ES-I3 (cell line): Measurements from ENCODE around the gene STIM2.
"Not testable (repeated sequence)": the region's sequence is repeated elsewhere in the genome, so short reads cannot be mapped to it uniquely, and the experiment has no call there.

Experiments used
- H3K36me3 ChIP-seq: 2 replicates; pipeline ENCODE4 v1.6.1; 2013; ENCODE audit warnings: mild to moderate bottlenecking, low read length, control low read depth, moderate library complexity; ENCODE audit not compliant: insufficient read depth
- H3K4me1 ChIP-seq: 2 replicates; pipeline ENCODE4 v1.6.1; 2013; ENCODE audit warnings: mild to moderate bottlenecking, control low read depth, low read length; ENCODE audit not compliant: insufficient read depth
- H3K9ac ChIP-seq: 2 replicates; pipeline ENCODE4 v1.6.1; 2013; ENCODE audit warnings: low read depth, mild to moderate bottlenecking, low read length, moderate library complexity
- H3K9me3 ChIP-seq: 2 replicates; pipeline ENCODE4 v1.6.1; 2013; ENCODE audit warnings: mild to moderate bottlenecking, low read length, moderate library complexity; ENCODE audit not compliant: control insufficient read depth, insufficient read depth

STIM2 gene

DNA sequence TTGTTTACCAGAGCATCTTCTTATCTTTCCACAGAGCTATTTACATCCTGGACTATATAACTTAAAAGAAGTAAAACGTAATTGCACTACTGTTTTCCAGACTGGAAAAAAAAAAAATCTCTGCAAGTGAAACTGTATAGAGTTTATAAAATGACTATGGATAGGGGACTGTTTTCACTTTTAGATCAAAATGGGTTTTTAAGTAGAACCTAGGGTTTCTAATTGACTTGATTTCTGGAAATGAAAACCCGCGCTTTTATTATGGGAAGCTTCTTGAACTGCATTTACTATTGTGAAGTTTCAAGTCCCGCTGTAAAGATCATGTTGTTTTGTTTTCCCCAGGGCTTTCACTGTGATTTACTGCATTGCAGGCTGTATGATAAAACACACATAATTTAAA is 162.7 kb downstream of the STIM2 start:
- H3K9me3 ChIP-seq = no peaks in the 10 kb centered on the region
- H3K36me3 ChIP-seq = no peaks in the 10 kb centered on the region
- H3K4me1 ChIP-seq = no peaks in the 10 kb centered on the region
- H3K9ac ChIP-seq = no peak overlapping the region

DNA sequence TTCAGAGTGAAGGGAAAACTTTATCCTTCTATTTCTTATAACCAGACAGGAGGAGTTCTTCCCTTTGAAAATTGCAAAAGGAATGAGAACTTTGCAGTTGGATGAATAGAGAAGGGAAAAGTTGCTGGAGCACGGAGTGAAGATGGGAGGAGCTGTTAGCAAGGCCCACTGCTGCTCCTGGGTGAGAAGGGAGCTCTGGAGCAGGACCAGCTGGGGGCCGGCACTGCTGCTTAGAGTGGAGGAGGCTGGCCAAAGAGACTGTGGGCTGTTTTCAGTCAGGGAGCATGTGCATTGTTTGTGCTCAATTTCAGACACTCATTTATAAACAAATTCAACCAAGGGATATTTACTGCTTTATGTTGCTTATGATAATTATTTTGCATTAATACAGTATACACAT is 164.2 kb downstream of the STIM2 start:
- no peaks in the 10 kb centered on the region for H3K36me3 ChIP-seq
- no peaks in the 10 kb centered on the region for H3K4me1 ChIP-seq
- no peaks in the 10 kb centered on the region for H3K9me3 ChIP-seq
- no peak overlapping the region for H3K9ac ChIP-seq

DNA sequence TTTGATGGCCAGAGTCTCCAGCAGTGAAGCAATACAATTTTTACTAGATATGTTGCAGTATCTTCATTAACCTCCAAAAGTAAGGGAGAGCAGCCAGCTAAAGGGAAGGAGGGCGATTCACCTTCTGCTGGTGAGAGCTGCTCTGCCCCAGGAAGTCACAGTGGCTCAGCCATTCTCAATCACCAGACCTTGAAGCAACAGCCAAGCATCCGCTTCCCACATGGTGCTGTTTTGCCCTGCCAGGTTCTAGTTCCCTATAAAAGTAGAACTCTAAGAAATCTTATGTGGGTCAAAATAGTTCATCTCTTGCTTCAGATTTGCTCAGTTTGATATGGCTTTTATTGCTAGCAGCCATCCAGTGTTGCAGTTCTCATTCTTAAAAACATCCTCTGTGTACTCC is 166.8 kb downstream of the STIM2 start:
- Histone ChIP-seq H3K36me3 (no peaks in the 10 kb centered on the region), H3K4me1 (no peaks in the 10 kb centered on the region), H3K9me3 (no peaks in the 10 kb centered on the region), H3K9ac (no peak overlapping the region)

DNA sequence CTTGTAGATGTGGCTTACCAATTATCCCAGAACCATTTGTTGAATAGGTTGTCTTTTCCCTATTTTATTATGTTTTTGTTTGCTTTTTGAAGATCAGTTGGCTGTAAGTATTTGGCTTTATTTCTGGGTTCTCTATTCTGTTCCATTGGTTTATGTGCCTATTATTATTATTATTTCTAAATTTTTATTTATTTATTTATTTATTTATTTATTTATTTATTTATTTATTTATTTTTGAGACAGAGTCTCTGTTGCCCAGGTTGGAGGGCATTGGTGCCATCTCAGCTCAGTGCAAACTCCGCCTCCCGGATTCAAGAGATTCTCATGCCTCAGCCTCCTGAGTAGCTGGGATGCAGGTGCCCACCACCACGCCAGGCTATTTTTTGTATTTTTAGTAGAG is 174.5 kb downstream of the STIM2 start:
- not testable (repeated sequence) for H3K9me3 ChIP-seq, H3K4me1 ChIP-seq, H3K9ac ChIP-seq, H3K36me3 ChIP-seq

DNA sequence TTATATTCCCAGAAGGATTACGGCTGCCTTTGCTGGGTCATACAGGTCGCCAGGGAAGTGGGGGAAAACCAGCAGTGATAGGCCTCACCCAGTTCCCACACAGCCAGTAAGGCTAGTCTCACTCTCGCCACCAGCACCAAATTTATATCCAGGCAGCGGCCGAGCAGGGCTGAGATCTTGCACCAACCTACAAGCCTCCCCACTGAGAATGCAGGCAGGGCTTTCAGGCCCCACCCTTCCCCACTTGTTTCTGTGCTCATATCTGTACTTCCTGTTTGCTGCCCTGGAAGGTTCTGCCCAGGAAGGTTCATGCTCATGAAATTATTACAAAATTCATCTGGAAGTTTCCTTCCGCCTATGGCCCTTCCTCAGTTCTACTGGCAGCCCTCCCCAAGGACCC is 179.7 kb downstream of the STIM2 start:
- H3K9ac ChIP-seq = no peak overlapping the region
- H3K36me3 ChIP-seq = no peaks in the 10 kb centered on the region
- H3K4me1 ChIP-seq = no peaks in the 10 kb centered on the region
- no peaks in the 10 kb centered on the region for H3K9me3 ChIP-seq

DNA sequence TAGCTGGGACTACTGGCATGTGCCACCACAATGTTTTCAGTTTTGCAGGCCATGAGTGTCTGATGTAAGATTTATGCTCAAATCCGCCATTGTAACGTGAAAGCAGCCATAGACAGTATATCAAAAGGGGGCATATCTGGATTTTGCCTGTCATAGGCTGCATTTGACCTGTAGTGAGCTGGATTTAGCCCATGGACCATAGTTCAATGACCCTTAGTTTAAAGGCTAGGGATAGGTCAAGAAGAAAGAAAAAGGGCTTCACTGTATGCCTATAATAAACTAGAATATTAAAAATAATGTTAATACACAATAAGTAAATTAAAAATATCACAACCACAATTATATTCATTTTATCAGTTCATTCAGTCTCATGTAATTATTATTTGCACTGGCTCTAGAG is 181.8 kb downstream of the STIM2 start:
- Histone ChIP-seq H3K9me3 (no peaks in the 10 kb centered on the region), H3K36me3 (no peaks in the 10 kb centered on the region), H3K9ac (no peak overlapping the region), H3K4me1 (no peaks in the 10 kb centered on the region)

DNA sequence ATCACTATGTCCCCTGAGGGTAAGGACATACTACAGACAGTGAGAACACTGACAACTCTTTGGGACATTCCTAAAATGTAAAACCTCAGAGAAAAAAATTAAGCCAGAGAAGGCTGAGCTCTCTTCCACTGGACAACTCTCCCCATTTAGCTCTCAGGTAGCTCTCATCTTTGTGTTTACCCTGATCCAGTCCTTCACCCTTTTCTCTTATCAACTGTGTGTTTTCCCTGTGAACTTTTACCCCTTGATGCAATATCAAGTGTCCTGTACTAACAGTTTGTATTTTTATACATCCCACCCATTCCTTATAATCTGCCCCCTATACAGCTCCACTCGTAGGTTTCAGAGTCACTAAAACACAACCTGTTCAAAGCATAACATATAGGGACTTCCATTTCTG is 182.6 kb downstream of the STIM2 start:
- no peaks in the 10 kb centered on the region for H3K9me3 ChIP-seq
- H3K4me1 ChIP-seq = no peaks in the 10 kb centered on the region
- no peaks in the 10 kb centered on the region for H3K36me3 ChIP-seq
- no peak overlapping the region for H3K9ac ChIP-seq

DNA sequence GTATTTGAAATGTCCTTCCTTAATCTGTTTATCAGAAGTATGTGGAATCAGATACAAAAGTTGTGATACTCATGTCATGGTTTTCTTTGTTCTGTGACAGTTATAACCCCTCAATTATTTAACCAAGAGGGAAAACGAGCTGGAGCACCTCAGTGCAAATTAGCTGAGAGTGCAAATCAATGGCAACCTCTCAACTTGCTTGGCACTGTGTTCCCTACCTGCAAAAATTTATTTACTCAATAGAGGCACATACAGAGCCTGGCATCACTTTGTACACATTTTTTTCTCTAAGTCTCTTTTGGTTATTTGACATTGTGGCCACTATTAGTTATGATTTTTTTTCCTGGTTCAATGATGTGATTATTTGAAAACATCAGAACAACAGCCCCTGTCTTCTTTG is 186.2 kb downstream of the STIM2 start:
- Histone ChIP-seq H3K9me3 (no peaks in the 10 kb centered on the region), H3K36me3 (no peaks in the 10 kb centered on the region), H3K4me1 (no peaks in the 10 kb centered on the region), H3K9ac (no peak overlapping the region)

DNA sequence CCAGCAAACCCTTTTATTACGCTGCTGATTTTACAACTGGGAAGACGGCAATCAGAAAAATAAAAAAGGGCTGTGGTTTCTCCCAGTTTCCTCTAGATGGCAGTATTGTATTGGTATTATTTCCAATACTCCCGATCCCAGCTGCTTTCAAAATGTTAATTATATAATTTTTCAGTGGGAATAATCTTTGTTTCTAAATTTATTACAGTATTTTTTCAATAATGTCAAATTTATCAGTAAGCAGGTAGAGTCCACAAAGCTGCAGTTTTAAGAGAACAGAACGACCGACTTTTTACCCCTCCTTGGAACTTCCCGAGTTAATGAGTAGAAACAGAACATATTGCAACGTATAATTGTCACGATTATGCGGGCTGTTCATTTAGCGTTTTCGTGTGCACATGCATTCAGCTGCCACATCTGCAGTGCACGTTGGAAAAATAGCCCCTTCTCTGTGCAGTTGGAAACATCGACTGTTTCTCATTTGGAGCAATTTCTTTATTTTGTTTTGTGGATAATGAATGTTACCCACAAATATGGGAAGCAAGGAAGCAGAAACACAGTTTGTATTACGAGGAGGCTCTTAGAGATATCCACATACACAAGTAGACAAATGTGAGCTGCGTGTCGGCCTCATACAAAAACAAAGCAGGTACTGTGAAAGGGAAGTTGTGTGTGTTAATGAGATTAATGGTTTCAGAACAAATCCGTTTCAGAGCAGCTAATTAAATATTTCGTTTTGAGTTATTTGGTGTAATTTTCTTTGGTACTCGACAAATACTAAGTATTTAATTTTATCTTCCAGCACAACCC is 188.0 kb downstream of the STIM2 start:
- H3K9me3 ChIP-seq = no peaks in the 10 kb centered on the region
- no peaks in the 10 kb centered on the region for H3K4me1 ChIP-seq
- no peaks in the 10 kb centered on the region for H3K36me3 ChIP-seq
- H3K9ac ChIP-seq = no peak overlapping the region

DNA sequence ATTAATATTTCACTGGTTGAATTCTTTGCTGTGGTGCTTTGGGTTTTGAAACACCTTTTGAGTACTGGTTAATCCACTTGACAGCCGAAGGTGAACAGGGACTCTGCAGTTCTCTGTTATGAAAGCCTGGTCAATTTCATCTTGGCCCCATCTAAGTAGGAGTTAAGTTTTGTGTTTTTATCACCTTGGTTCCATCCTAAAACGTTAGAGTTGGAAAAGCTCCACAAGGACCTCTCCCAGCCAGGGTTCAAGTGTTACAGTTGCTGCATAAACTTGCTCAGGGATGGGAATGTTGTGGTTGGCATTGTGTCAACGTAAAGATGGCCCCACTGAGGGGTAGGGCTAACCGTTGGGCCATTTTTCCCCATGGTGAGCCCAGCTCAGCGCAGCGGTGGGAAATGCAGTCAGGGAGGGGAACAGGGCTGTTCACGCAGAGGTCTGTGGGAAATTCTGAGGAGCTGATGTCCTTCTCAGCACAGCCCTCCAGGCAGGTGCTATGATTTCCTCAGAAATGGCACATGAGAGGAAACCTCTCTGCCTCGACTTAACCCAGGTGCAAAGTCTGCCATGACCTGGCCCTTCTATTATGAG is 188.7 kb downstream of the STIM2 start:
- 0 out of 2 replicates have a peak, but pooled peaks cover under 1% of the 10 kb centered on the region for H3K4me1 ChIP-seq
- H3K9ac ChIP-seq = no peak overlapping the region
- no peaks in the 10 kb centered on the region for H3K9me3 ChIP-seq
- no peaks in the 10 kb centered on the region for H3K36me3 ChIP-seq

DNA sequence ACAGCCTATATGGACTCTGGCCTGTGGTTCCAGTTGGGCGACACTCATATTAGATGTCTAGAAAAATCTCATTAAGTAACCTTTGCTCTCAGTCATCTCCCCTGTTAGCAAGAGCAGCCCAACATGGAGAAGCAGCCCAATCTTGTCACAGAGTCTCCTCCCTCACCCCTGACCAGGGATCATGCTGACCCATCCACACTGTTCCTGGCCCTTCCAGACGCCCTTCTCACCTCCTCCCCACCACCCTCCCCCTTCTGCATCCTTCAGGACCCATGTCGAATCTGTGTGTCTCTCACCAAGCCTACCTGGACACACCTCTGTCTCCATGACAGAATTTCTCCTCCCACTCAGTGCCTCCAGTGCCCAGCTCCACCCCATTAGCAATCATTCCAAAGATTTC is 190.1 kb downstream of the STIM2 start:
- H3K9me3 ChIP-seq = no peaks in the 10 kb centered on the region
- no peaks in the 10 kb centered on the region for H3K36me3 ChIP-seq
- no peak overlapping the region for H3K9ac ChIP-seq
- H3K4me1 ChIP-seq = 0 out of 2 replicates have a peak, but pooled peaks cover 2% of the 10 kb centered on the region

DNA sequence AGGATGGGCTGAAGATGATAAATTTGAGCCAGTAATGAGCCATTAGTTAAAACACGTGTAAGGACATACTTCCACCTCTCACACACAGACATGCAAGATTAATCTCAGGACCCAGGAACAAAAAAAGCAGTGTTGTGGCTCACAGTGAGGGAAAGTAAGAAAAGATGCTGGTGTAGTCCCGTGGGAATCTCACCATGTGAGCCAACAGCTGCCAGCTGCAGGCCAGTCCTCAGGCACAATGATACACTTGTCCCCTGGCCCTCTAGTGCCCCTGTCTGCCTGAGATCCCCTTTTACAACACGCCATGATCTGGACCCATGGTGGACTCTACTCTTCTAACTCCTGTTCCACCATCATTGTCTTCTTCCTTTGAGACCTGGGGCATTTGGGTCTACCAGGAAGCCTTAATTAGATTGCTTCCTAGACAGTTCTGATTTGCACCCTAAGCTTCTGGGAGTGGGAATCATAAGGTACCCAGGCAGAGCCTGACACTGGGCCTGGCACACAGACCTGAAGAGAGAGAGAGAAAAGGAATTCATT is 194.7 kb downstream of the STIM2 start:
- Histone ChIP-seq H3K4me1 (0 out of 2 replicates have a peak, but pooled peaks cover 2% of the 10 kb centered on the region), H3K36me3 (no peaks in the 10 kb centered on the region), H3K9me3 (no peaks in the 10 kb centered on the region), H3K9ac (no peak overlapping the region)

DNA sequence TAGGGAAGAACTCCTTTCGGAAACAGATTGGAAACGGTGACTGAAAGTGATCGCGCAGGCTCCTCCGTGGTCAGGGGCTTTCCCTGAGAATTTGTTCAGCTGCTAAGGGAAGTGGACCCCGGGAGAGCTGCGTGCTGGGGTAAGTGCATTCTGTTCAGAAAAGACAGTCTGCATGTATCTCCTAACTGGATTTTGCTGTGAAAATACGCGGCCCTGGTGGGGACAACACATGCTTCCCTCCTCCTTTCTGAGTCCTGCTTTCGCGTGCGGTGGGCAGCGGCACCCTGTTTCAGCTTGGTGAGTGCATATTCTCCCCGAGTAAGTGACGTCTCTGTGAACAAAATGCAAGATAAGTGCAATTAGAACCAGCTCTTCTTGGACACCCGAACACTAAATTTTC is 195.6 kb downstream of the STIM2 start:
- Histone ChIP-seq H3K36me3 (no peaks in the 10 kb centered on the region), H3K9me3 (no peaks in the 10 kb centered on the region), H3K9ac (no peak overlapping the region), H3K4me1 (0 out of 2 replicates have a peak, but pooled peaks cover 2% of the 10 kb centered on the region)

DNA sequence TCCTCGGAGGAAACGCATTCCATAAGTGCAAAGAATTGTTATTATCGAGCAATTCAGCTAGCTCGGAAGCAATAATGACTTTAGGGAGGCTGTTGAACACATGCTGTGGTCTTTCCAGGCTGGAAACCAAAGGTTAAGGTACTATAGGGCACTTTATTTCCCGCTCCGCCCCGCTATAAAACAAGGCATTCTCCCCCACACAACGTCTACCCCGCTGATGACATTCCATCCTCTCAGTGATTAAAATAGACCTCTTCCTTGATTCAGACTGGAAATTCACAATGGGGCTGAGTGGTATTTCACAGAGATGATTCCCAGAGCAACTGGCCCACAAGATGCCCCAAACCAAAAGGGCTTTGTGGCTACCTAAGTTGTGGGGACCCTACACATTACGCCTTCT is 196.4 kb downstream of the STIM2 start:
- H3K36me3 ChIP-seq = no peaks in the 10 kb centered on the region
- H3K9me3 ChIP-seq = no peaks in the 10 kb centered on the region
- no peak overlapping the region for H3K9ac ChIP-seq
- 0 out of 2 replicates have a peak, but pooled peaks cover 2% of the 10 kb centered on the region for H3K4me1 ChIP-seq

DNA sequence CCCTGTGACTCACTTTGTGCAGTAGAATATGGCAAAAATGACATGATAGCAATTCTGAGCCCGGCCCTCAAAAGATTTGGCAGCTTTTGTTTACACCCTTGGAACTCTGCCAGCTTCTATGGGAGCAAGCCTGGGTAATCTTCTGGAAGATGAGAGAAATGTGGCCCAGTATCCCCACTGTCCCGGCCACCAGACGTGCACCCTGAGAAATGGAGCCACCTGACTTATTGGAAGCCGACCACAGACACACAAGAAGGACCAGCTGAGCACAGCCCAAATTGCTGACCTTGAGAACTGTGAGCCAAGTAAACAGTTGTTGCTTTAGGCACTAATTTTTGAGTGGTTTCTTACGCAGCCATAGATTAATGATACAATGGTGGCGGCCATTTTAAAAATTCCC is 197.0 kb downstream of the STIM2 start:
- H3K36me3 ChIP-seq = no peaks in the 10 kb centered on the region
- 0 out of 2 replicates have a peak, but pooled peaks cover 2% of the 10 kb centered on the region for H3K4me1 ChIP-seq
- H3K9ac ChIP-seq = no peak overlapping the region
- no peaks in the 10 kb centered on the region for H3K9me3 ChIP-seq
